K562 (cell line): Measurements from ENCODE around the gene SLC25A29. TPM values are rescaled to one million over a fixed set of nuclear protein-coding genes. Genes with fewer than 3 reads are reported as not detected.

ENCODE experiments used
- ATAC-seq: fragments of 200-7000 bp; cut with Tn5 transposase; 3 replicates; pipeline ENCODE4 v1.9.1; 2020; ENCODE audit warnings: moderate library complexity
- BruUV-seq: library from RNA; stranded (reverse); fragments of 400-500 nt; replicated peaks from 2 replicates; lab custom pipeline; 2021; lab: Mats Ljungman, UMichigan
- CTCF ChIA-PET: fragments of 300-600 bp; formaldehyde crosslinking; extraction: SDS; loops from one replicate; lab custom pipeline; 2021; ENCODE audit warnings: low intra/inter-chr PET ratio; lab: Yijun Ruan, JAX
- POLR2A ChIA-PET: fragments of 300-600, 350-650 bp; sonication (Branson Sonifier 250); formaldehyde crosslinking; extraction: SDS; loops from one replicate; lab custom pipeline; 2021; ENCODE audit warnings: antibody characterized with exemption, inconsistent platforms; lab: Yijun Ruan, JAX
- DNase-seq, 4 experiments: peaks; one replicate each; pipeline versions ENCODE4 v3.0.0 to v3.0.0-alpha.2; 2011 to 2018; ENCODE audit warnings: low spot score in 3 of 4, mixed read lengths in 3 of 4; ENCODE audit errors: extremely low read depth in 1 of 4
- FAIRE-seq: peaks from 2 replicates; lab custom pipeline; 2011; peaks lifted over from hg19 to GRCh38; lab: Jason Lieb, UNC
- H2AFZ ChIP-seq: 2 replicates; pipeline ENCODE4 v1.6.0; 2011; ENCODE audit warnings: low read depth, low read length, control low read depth, inconsistent platforms
- H3K27ac ChIP-seq: fragments of 200-600 bp; 3 replicates; pipeline ENCODE4 v1.8.0; 2011; ENCODE audit warnings: low read depth, mild to moderate bottlenecking, control low read depth, inconsistent platforms, low read length, moderate library complexity, mixed read lengths; ENCODE audit errors: extremely low read depth
- H3K27me3 ChIP-seq, 2 experiments: fragments of 300-600 bp in 1 of 2; 2 replicates in 1 of 2; 3 replicates in 1 of 2; pipeline versions ENCODE4 v1.6.0 to v1.8.0; 2011; ENCODE audit warnings: inconsistent platforms in 2 of 2, low read length in 2 of 2, mild to moderate bottlenecking in 1 of 2, mixed read lengths in 1 of 2, moderate library complexity in 1 of 2; ENCODE audit not compliant: control insufficient read depth in 2 of 2, insufficient read depth in 2 of 2
- H3K36me3 ChIP-seq: fragments of 300-600 bp; 3 replicates; pipeline ENCODE4 v1.8.0; 2011; ENCODE audit warnings: mild to moderate bottlenecking, low read length, inconsistent platforms; ENCODE audit not compliant: control insufficient read depth, insufficient read depth
- H3K4me1 ChIP-seq, 2 experiments: fragments of 200-600 bp in 1 of 2; replicated peaks in 1 of 2; 2 replicates in 1 of 2; 3 replicates in 1 of 2; pipeline versions ENCODE4 v1.5.1 to v1.8.0; 2011; ENCODE audit warnings: inconsistent platforms in 2 of 2, low read length in 2 of 2, mild to moderate bottlenecking in 1 of 2, mixed read lengths in 1 of 2, moderate library complexity in 1 of 2; ENCODE audit not compliant: control insufficient read depth in 2 of 2, insufficient read depth in 2 of 2
- H3K4me2 ChIP-seq: 2 replicates; pipeline ENCODE4 v1.6.1; 2011; ENCODE audit warnings: low read length, control low read depth, inconsistent platforms, mixed read lengths; ENCODE audit not compliant: insufficient read depth
- H3K4me3 ChIP-seq: fragments of 200-600 bp; sonication (generic), shearing (Covaris generic); 2 replicates; pipeline ENCODE4 v1.5.1; 2016; ENCODE audit warnings: control low read depth, inconsistent platforms
- H3K79me2 ChIP-seq: fragments of 200-600 bp; 3 replicates; pipeline ENCODE4 v1.8.0; 2011; ENCODE audit warnings: low read length, inconsistent platforms; ENCODE audit not compliant: control insufficient read depth, insufficient read depth
- H3K9ac ChIP-seq, 2 experiments: 2 replicates each; pipeline versions ENCODE4 v1.6.0 to v1.6.1; 2011; ENCODE audit warnings: low read depth in 2 of 2, low read length in 2 of 2, control low read depth in 1 of 2, inconsistent platforms in 1 of 2, mild to moderate bottlenecking in 1 of 2, mixed read lengths in 1 of 2; ENCODE audit not compliant: insufficient read depth in 1 of 2
- H3K9me1 ChIP-seq: one replicate; pipeline ENCODE4 v1.6.0; 2011; ENCODE audit warnings: inconsistent platforms, mild to moderate bottlenecking, low read length, moderate library complexity; ENCODE audit not compliant: control insufficient read depth, insufficient read depth
- H3K9me3 ChIP-seq: replicated peaks from 2 replicates; pipeline ENCODE4 v1.5.1; 2011; ENCODE audit warnings: low read depth, low read length, inconsistent platforms; ENCODE audit not compliant: control insufficient read depth, insufficient read depth
- H4K20me1 ChIP-seq: replicated peaks from 2 replicates; pipeline ENCODE4 v1.6.1; 2011; ENCODE audit warnings: low read length, inconsistent platforms, mixed read lengths; ENCODE audit not compliant: control insufficient read depth, insufficient read depth
- ARID2 ChIP-seq: fragments of 450-650 bp; IDR thresholded peaks from 2 replicates; pipeline ENCODE4 v1.6.1; 2017; ENCODE audit warnings: antibody characterized with exemption, mild to moderate bottlenecking
- FIP1L1 ChIP-seq: fragments of 200-400 bp; formaldehyde crosslinking; IDR thresholded peaks from 2 replicates; pipeline ENCODE4 v1.6.1; 2018; ENCODE audit warnings: mild to moderate bottlenecking, low read depth, low read length; ENCODE audit not compliant: poor library complexity, severe bottlenecking
- KDM1A ChIP-seq, 2 experiments: fragments of 450-650 bp; IDR thresholded peaks; 2 replicates each; pipeline ENCODE4 v1.6.1; 2016; ENCODE audit warnings: mild to moderate bottlenecking in 2 of 2
- NCOA2 ChIP-seq, 2 experiments: fragments of 450-650 bp; IDR thresholded peaks; 2 replicates each; pipeline ENCODE4 v1.6.1; 2018; ENCODE audit warnings: mild to moderate bottlenecking in 2 of 2, moderate library complexity in 1 of 2; ENCODE audit not compliant: partially characterized antibody in 2 of 2
- NELFE ChIP-seq: IDR thresholded peaks from 2 replicates; pipeline ENCODE4 v1.6.1; 2011; ENCODE audit warnings: mild to moderate bottlenecking; ENCODE audit not compliant: insufficient read depth, insufficient read length
- NFE2 ChIP-seq: IDR thresholded peaks from 2 replicates; pipeline ENCODE4 v1.6.1; 2014; ENCODE audit warnings: antibody characterized with exemption, low read depth
- SIN3B ChIP-seq: fragments of 450-650 bp; IDR thresholded peaks from 2 replicates; pipeline ENCODE4 v1.6.1; 2017; ENCODE audit warnings: low read depth, mild to moderate bottlenecking, moderate library complexity
- SOX6 ChIP-seq: fragments of 450-650 bp; IDR thresholded peaks from 2 replicates; pipeline ENCODE4 v1.6.1; 2014; ENCODE audit warnings: mild to moderate bottlenecking
- ZNF165 ChIP-seq: fragments of 250-450 bp; sonication (Bioruptor Pico); IDR thresholded peaks from 2 replicates; pipeline ENCODE4 v1.4.0; 2020; ENCODE audit warnings: borderline replicate concordance
- ZNF644 ChIP-seq: fragments of 200-800 bp; sonication (Bioruptor generic); IDR thresholded peaks from 2 replicates; pipeline ENCODE4 v1.6.1; 2016; ENCODE audit warnings: low read depth, missing genetic modification characterization, missing compliant biosample characterization
- WGBS: fragments of 100-300 bp; shearing (Covaris generic); methylation state at CpG from one replicate; pipeline ENCODE4 v1.1.6; 2016; ENCODE audit warnings: low coverage, mixed read lengths; ENCODE audit not compliant: insufficient coverage; ENCODE audit errors: missing lambda C conversion rate; 5-methylcytosine and 5-hydroxymethylcytosine counted together
- in situ Hi-C: fragments of 300-500 bp; cut with MboI; formaldehyde crosslinking; loops from 4 replicates; pipeline ENCODE4 v1.15.0; 2018; ENCODE audit warnings: inconsistent platforms, mixed read lengths
- intact Hi-C: fragments of 100-400 bp; cut with micrococcal nuclease; formaldehyde crosslinking; loops from 2 replicates; pipeline ENCODE4 v1.14.2; 2022
- polyA plus RNA-seq, 8 experiments: library from polyadenylated mRNA; depleted of rRNA in 4 of 8; stranded (reverse) in 5 of 8; unstranded in 3 of 8; fragments of >200 nt; fragmentation: Nextera tagmentation in 2 of 8; fragmentation: Illumina TruSeq in 1 of 8; extraction: Ambion mirVana in 2 of 8; extraction: Trizol in 1 of 8; gene quantifications; 2 replicates each; pipeline versions ENCODE4 v1.2.1 to v1.2.3, GENCODE V29; 2011 to 2014; ENCODE audit warnings: inconsistent platforms in 1 of 8, missing spikeins in 1 of 8
- total RNA-seq, 7 experiments: library from RNA; depleted of rRNA in 6 of 7; stranded (reverse); fragments of >200 nt in 6 of 7; fragmentation: Illumina TruSeq in 2 of 7; extraction: Trizol in 2 of 7; gene quantifications; 2 replicates each; pipeline versions ENCODE4 v1.2.1 to v1.2.3, GENCODE V29; 2011 to 2021; ENCODE audit warnings: low replicate concordance in 1 of 7
- TF ChIP-seq, protein P1 (sequence below): fragments of 250-450 bp; sonication (Bioruptor Pico); IDR thresholded peaks from 2 replicates; pipeline ENCODE4 v1.5.0; 2021
- TF ChIP-seq, protein P2 (sequence below): conservative IDR thresholded peaks from 2 replicates; pipeline ENCODE4 v1.6.1; 2011; ENCODE audit warnings: low read depth, mild to moderate bottlenecking, low read length; ENCODE audit not compliant: control insufficient read depth

Gene SLC25A29
- total and polyA plus RNA-seq, 9 of the 15 experiments (the other 6 are each of a cell fraction or from before 2014, with no cell fraction given): 0.07 to 17.5 (median 4.8) TPM

DNA sequence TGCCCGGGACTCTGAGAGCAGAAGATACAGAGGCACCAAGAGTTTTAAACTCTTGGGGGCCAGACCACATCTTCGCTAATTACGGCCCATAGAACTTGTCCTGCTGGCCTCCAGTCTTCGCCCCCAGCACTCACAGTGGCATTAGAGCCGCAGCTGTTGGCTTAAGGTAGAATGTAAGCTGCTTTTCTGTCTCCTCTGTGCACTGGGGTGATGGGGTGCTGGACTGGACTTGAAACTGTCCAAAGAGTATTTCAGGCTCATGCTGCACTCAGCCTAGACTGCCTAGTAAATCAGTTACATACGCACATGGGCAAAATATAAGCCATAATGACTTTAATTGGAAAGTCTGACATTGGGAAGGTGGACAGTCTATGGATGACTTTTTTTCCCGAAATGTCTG lies 38.3 kb downstream of the SLC25A29 start:
- Histone ChIP-seq H4K20me1 (peaks cover 23% of the 10 kb centered on the region), H3K4me3 (no peak overlapping the region), H2AFZ (no peak overlapping the region), H3K9me3 (no peaks in the 10 kb centered on the region), H3K9me1 (no peaks in the 10 kb centered on the region), H3K27ac (no peak overlapping the region), H3K79me2 (peaks cover 85% of the 10 kb centered on the region), H3K27me3 (no peaks in the 10 kb centered on the region), H3K4me2 (no peak overlapping the region)
- in situ Hi-C loops (no loop called here), intact Hi-C loops (no loop called here)
- no peak for DNase-seq
- no peak for ATAC-seq
- ChIA-PET CTCF (interaction anchor here (0.7 kb wide), 1 partner anchor 27 kb away, joined by 3 read pairs; no protein-coding TSS in a partner anchor), POLR2A (no interaction called here)
- no TSS peak for BruUV-seq
- TF ChIP-seq SIN3B: no peak
- no peak for TF ChIP-seq ZNF644 (tag)
- TF ChIP-seq, all 486 proteins: peak for 0
- H3K4me1 ChIP-seq: no peaks in the 10 kb centered on the region; a peak in 3 of 5 replicates
- no peak overlapping the region for H3K9ac ChIP-seq
- FAIRE-seq: no peak
- WGBS: 90% methylated on average over 7 of the region's 7 CpGs
- H3K36me3 ChIP-seq: peaks cover 62% of the 10 kb centered on the region

DNA sequence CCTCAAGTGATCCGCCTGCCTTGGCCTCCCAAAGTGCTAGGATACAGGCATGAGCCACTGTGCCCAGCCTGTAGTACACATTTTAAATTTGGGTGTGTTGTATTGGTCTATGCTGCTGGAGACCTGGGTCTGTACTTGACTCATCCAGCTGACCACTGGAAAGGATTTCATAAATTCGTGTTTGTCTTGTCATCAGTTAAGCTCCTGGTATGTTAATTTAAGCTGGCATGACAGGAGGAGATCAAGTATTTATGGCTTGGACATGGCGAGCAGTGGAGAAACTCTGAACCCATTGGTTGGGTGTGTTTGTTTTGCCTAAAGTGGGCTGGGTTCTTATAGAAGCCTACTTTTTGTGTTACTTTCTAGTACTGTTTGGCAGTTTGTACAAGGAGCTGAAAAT lies 43.1 kb downstream of the SLC25A29 start:
- DNase-seq: no peak
- H3K4me1 ChIP-seq: no peaks in the 10 kb centered on the region; a peak in 3 of 5 replicates
- ChIA-PET CTCF (no interaction called here), POLR2A (interaction anchor here (1.3 kb wide), 1 partner anchor 16 kb away, joined by 4 read pairs; no protein-coding TSS in a partner anchor)
- no peaks in the 10 kb centered on the region for H3K9me3 ChIP-seq
- BruUV-seq: no TSS peak
- no peak for FAIRE-seq
- H4K20me1 ChIP-seq: peaks cover 29% of the 10 kb centered on the region
- H3K9me1 ChIP-seq: no peaks in the 10 kb centered on the region
- in situ Hi-C loops (no loop called here), intact Hi-C loops (no loop called here)
- H2AFZ ChIP-seq: no peak overlapping the region
- 77% methylated on average over 3 of the region's 3 CpGs for WGBS
- no peak overlapping the region for H3K9ac ChIP-seq
- no peak overlapping the region for H3K4me2 ChIP-seq
- peaks cover 59% of the 10 kb centered on the region for H3K36me3 ChIP-seq
- H3K4me3 ChIP-seq: no peak overlapping the region
- no peaks in the 10 kb centered on the region for H3K27me3 ChIP-seq
- no peak overlapping the region for H3K27ac ChIP-seq
- no peak for ATAC-seq
- peaks cover 93% of the 10 kb centered on the region for H3K79me2 ChIP-seq
- no peak for TF ChIP-seq SOX6
- TF ChIP-seq, protein P1, sequence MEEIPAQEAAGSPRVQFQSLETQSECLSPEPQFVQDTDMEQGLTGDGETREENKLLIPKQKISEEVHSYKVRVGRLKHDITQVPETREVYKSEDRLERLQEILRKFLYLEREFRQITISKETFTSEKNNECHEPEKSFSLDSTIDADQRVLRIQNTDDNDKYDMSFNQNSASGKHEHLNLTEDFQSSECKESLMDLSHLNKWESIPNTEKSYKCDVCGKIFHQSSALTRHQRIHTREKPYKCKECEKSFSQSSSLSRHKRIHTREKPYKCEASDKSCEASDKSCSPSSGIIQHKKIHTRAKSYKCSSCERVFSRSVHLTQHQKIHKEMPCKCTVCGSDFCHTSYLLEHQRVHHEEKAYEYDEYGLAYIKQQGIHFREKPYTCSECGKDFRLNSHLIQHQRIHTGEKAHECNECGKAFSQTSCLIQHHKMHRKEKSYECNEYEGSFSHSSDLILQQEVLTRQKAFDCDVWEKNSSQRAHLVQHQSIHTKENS (CRISPR knock-in tag): no peak
- TF ChIP-seq NELFE: no peak
- TF ChIP-seq NFE2: no peak
- no peak for TF ChIP-seq ZNF165
- no peak for TF ChIP-seq KDM1A (IDR thresholded peaks at IDR 0.05)
- no peak for TF ChIP-seq ARID2
- TF ChIP-seq, protein P2, sequence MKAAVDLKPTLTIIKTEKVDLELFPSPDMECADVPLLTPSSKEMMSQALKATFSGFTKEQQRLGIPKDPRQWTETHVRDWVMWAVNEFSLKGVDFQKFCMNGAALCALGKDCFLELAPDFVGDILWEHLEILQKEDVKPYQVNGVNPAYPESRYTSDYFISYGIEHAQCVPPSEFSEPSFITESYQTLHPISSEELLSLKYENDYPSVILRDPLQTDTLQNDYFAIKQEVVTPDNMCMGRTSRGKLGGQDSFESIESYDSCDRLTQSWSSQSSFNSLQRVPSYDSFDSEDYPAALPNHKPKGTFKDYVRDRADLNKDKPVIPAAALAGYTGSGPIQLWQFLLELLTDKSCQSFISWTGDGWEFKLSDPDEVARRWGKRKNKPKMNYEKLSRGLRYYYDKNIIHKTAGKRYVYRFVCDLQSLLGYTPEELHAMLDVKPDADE: no peak
- no peak for TF ChIP-seq NCOA2 (IDR thresholded peaks at IDR 0.05; ENCODE audit: partially characterized antibody in 2 of 2)
- no peak for TF ChIP-seq FIP1L1
